KBM-7 (cell line): ENCODE measurements around the gene INSYN2B.

Source experiments
- DNase-seq: peaks from one replicate; pipeline ENCODE4 v3.0.0-alpha.2; 2015
- in situ Hi-C: fragments of 300-500 bp; cut with MboI; formaldehyde crosslinking; loops from 2 replicates; pipeline ENCODE4 v1.14.3; 2020; ENCODE audit warnings: low sequenced_read_pairs, low pct_unique_long_range_greater_than_20kb, mixed read lengths

Gene INSYN2B

GRCh38 chr5:169941542-169941941, 38.8 kb downstream of the INSYN2B start:
- no peak for DNase-seq
- in situ Hi-C loops = no loop called here

GRCh38 chr5:169939731-169940130, 40.6 kb downstream of the INSYN2B start:
- in situ Hi-C loops = no loop called here
- no peak for DNase-seq

DNA sequence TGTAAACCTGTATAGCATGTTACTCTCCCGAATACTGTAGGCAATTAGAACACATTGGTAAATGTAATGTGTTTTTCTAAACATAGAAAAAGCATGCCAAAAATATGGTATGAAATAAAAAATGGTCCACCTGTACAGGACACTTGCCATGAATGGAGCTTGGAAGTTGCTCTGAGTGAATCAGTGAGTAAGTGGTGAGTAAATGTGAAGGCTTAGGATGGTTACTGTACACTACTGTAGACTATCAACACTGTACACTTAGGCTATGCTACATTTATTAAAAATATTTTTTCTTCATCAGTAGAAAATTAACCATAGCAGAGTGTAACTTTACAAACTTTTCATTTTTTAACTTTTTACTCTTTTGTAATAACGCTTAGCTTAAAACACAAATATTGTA, 41.9 kb downstream of the INSYN2B start:
- in situ Hi-C loops = no loop called here
- no peak for DNase-seq

GRCh38 chr5:169935762-169936161, 44.5 kb downstream of the INSYN2B start:
- DNase-seq = no peak
- in situ Hi-C loops = no loop called here

GRCh38 chr5:169934990-169935389, 45.3 kb downstream of the INSYN2B start:
- DNase-seq = no peak
- in situ Hi-C loops = no loop called here

DNA sequence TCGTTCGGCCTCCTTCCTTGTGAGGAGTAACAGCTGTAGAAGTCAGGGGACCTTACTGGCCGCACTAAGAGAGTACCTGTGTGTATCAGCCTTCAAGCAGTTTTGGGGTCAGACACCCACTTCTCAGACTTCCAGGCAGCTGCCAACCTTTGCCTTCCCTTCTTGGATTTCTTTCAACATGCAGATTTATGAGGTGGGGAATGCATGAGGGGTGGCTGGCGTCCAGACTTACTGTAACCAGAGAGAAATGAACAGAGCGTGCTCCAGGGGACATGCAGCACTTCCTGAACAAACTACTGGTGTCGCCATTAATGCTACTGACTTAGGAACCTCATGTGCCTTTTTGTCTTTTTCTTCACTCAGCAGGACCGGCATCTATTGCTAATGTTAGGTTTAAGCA, 46.7 kb downstream of the INSYN2B start:
- in situ Hi-C loops = no loop called here
- no peak for DNase-seq

GRCh38 chr5:169933127-169933526, 47.2 kb downstream of the INSYN2B start:
- DNase-seq = no peak
- in situ Hi-C loops = no loop called here

DNA sequence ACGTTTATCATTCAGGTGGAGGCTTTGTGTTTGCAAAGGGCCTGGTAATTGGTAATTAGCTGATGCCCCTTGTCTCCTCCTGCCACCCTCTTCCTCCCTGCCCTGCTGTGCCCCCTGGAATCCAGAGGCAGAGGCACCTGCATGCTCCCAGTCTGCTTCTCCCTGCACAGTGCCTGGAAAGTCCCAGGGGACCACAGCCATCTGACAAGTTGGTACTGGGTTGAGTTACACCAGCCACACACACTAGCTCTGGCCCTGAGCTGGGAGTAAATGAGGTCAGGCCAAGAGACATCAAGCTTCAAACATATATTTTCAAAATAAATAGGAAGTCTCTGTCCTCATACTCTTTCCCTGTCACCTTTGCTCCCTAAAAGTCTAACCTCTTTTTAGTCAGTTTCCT, 56.3 kb downstream of the INSYN2B start:
- in situ Hi-C loops = no loop called here
- DNase-seq = no peak

DNA sequence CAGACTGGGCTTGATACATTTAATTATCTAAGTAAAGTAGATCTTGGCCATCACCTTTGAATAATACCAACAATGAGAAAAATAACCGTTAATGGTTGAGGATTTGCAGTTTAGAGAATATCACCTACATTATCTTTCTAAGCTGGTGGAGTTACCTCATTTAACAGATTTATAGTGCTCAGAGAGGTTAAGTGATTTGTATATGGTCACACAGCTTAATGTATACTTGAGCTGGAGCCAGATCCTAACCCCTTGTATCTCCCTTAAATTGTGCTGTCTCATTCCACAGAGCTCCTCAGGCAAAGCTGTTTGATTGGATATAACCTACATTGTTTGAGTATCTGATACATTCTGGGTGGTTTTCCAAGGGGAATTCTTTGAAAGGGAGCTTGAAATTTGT, 57.8 kb downstream of the INSYN2B start:
- no peak for DNase-seq
- in situ Hi-C loops = no loop called here

- in situ Hi-C loops = no loop called here
- DNase-seq = no peak
These were observed 58.3 kb downstream of the INSYN2B start for GRCh38 chr5:169921949-169922348.

GRCh38 chr5:169921384-169921783, 58.9 kb downstream of the INSYN2B start:
- no peak for DNase-seq
- in situ Hi-C loops = no loop called here

GRCh38 chr5:169920474-169920873, 59.8 kb downstream of the INSYN2B start:
- no peak for DNase-seq
- in situ Hi-C loops = no loop called here

GRCh38 chr5:169918228-169918627, 62.1 kb downstream of the INSYN2B start:
- no peak for DNase-seq
- in situ Hi-C loops = no loop called here

GRCh38 chr5:169917500-169917899, 62.8 kb downstream of the INSYN2B start:
- no peak for DNase-seq
- in situ Hi-C loops = no loop called here

DNA sequence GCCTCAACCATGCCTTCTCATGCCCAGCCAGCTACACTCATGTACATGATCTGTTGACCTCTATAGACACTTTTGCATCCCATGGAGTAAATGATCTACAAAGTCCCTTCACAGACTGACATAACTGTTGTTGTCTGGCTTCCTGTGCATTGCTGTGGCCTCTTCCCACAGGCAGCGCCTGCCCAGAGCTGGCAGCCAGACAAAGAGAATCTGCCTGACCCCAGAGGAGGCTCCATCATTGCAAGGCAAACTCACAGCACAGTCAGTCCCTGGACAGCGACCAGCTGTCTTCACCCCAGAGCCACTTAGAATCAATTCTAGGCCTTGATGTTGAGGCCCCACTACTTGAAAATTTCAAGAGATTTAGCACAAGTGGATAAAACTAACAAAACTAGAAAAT, 65.5 kb downstream of the INSYN2B start:
- in situ Hi-C loops = no loop called here
- no peak for DNase-seq

GRCh38 chr5:169913479-169913878, 66.8 kb downstream of the INSYN2B start:
- in situ Hi-C loops = no loop called here
- no peak for DNase-seq

GRCh38 chr5:169911448-169912212, 68.7 kb downstream of the INSYN2B start:
- in situ Hi-C loops = no loop called here
- no peak for DNase-seq

- in situ Hi-C loops = no loop called here
- DNase-seq = no peak
These were observed 69.9 kb downstream of the INSYN2B start for GRCh38 chr5:169910393-169910792.

- DNase-seq = no peak
- in situ Hi-C loops = no loop called here
These were observed 70.3 kb downstream of the INSYN2B start for GRCh38 chr5:169909945-169910344.

GRCh38 chr5:169908864-169909263, 71.4 kb downstream of the INSYN2B start:
- in situ Hi-C loops = no loop called here
- no peak for DNase-seq
